GM19395 (cell line): ENCODE data around the gene ENPP7.
A peak's percentile ranks its signal among the peaks of the same experiment; 100 is the strongest.

Experiments
- ATAC-seq: cut with Tn5 transposase; IDR thresholded peaks from one replicate; pipeline ENCODE4 v1.9.1; 2021; ENCODE audit warnings: mild to moderate bottlenecking, moderate library complexity; ENCODE audit not compliant: unreplicated experiment

The ENPP7 gene

GRCh38 chr17:79702550-79703236, 28.1 kb upstream of the ENPP7 start:
- no peak for ATAC-seq

GRCh38 chr17:79704691-79705090, 26.1 kb upstream of the ENPP7 start:
- ATAC-seq: no peak

- ATAC-seq: no peak
These were observed 25.1 kb upstream of the ENPP7 start for GRCh38 chr17:79705674-79706073.

GRCh38 chr17:79706931-79707850, 23.6 kb upstream of the ENPP7 start:
- no peak for ATAC-seq

DNA sequence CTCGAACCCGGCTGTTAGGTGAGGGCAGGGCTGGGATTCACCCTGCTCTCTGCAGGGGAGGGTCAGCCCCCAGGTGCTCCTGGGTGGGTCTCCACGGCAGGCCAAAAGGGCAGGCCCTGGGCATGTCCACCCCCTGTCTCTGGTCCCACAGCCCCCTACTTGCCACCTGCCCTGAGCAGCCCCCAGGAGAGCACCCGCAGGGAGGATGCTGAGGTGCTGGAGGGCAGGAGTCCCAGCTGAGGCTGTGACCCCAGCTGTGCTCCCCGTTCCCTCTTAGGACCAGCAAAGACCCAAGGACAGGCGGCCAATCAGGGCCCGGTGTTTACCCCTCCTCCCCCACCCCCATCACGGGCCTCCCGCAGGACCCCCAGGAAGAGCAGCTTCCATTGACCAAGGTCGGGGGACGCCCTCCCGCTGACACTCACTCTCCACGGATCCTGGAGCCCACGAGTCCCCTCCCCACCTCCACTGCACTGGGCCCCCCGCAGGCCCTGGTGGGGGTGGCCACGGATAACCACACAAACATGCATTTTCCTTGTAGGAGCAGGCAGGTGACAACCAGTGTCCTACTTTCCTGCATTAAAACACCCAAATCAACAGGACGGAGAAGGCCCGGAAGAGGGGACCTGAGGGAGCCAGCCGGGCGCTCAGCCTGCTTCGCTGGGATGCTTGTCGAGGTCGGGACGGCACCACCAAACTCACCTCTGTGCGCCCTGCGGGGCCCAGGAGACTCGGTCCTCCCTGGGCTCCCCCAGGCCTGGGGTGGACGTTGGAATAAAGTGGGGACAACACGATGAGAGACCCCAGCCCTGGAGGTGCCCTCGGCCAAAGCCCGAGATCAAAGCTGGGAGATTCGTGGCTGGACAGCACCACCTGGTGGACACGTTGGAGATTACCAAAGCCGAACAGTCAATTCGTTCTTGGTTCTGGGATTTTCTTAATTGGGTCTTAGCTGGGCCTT, 22.5 kb upstream of the ENPP7 start:
- ATAC-seq: no peak

DNA sequence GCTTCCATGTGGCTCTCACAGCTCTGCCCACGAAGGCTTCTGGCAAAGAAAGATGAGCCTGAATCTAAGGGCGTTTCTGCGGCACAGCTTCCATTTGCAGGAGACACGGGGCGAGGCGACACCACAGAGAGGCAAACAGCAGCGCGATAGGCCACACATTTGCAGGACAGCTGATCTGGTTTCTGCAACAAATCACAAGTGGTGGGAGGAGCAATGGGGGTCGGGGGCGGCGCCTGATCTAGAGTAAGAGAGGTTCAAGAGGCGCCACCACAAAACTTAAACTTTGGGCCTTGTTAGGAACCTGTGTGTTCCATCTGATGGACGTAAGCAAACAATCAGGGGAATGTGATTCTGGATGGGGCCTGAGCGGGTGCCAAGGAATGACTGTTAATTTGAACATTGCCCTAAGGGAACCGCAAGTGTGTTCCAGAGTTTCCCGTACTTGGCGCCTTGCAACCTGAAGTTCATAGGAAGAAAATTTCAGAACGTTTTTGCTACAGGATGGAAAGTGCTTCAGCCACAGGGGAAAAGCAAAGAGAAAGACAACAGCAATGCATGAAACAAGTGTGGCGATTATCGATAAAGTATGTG, 18.9 kb upstream of the ENPP7 start:
- ATAC-seq: no peak

GRCh38 chr17:79713391-79713790, 17.4 kb upstream of the ENPP7 start:
- no peak for ATAC-seq

- ATAC-seq: no peak
These were observed 16.3 kb upstream of the ENPP7 start for GRCh38 chr17:79714176-79715097.

DNA sequence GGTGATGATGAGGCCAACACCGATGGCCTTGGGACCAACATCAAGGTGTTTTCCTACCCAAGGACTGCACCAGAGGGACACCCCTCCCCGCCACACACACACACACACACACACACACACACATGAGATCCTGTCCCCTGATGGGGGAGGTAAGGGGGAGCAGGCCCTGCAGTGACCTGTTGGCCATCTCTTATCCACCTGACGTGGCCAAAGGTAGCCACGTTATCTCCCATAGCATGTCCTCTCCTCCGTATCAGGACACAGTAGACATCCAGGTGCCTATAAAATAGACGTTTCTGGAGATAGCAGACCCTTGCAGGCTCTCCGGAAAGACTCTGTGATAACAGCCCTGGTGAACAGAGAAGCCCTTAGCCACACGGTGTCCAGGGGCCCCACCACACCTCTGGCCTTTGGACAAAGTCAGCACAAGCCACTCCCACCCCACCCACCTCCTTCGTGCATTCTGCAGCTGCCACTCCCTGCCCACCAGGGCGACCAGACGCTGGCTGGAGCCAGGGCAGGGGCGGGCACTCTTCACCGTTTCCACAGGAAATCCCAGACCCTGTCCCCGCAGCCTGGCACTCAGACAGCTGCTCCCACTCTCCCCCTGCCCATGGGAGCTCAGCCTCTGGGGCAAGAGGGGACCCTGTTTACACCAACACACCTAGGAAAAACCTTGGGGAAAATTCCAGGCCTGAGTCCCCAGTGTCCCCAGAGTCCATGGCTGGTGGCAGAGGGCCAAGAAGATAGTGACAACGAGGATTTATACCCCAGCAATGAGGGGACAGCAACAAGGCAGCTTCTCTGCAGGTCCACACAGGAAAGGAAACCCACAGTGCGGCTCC, 15.4 kb upstream of the ENPP7 start:
- no peak for ATAC-seq

GRCh38 chr17:79715943-79716797, 14.6 kb upstream of the ENPP7 start:
- ATAC-seq: no peak

GRCh38 chr17:79720705-79721292, 9.9 kb upstream of the ENPP7 start:
- ATAC-seq: no peak

DNA sequence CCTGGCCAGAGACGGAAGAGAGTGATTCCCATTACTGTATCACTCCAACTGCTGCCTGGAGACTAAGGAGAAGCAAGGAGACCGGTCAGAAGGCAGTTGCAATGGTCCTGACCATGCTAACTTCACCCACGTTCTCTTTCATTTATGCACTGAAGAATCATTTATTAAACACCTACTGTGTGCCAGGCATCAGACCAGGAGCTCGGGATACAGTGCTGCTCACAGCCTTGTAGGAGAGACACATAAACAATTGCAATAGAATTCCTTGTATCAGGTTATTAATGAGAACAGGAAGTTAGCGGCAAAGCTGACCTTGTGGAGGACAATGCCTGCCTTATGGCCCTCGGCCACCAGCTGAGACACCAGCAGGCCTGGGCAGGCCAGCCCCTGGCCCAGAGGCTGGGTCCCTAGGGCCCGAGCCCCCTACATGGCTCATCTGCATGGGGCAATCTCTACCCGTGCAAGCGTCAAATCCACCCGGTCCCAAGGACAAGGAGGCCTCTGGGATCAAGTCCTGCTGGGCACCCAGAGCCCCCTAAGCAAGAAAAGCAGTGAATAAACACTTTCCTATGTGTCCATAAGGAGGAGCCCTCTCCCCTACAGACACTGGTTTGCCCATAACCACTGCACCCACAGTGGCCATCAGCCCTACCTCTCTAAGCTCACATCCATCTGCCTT, 8.6 kb upstream of the ENPP7 start:
- no peak for ATAC-seq

GRCh38 chr17:79722787-79723186, 8.0 kb upstream of the ENPP7 start:
- no peak for ATAC-seq

DNA sequence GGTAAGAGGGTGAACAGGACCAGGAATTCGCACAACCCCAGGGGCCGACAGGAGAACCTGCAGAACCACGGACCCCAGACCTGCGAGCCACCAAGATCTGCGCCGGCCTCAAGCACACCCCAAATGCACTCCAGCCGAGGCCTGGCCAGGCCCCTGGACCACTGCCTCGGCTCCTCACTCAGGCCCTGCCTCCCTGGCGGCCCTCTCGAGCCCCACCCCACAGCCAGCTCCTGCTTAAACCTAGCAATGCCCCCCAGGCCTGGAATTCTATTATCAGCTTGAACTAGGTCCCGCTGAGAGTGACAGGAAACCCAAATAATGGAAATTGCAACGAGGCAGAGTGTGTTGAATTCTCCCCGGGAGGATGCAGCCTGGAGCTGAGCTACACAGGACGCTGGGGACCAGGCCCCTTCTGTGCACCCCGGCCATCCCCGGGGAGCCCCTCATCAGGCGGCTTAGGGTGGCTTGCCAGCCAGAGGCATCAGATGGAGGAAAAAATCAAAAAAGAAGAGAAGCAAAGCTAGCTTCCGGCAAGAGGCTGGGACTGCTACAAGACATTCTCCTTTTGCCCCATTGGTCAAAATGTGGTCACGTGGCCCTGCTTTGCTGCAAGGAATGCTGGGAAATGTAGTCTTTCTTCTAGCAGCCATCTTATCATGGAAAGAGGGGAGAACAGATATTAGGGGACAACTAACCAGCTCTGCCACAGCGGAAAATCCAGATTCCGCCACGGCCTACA, 2.4 kb upstream of the ENPP7 start:
- ATAC-seq: peak; percentile 73

- no peak for ATAC-seq
These were observed 1.8 kb upstream of the ENPP7 start for GRCh38 chr17:79728908-79729471.

GRCh38 chr17:79729761-79730160, 982 bp upstream of the ENPP7 start:
- no peak for ATAC-seq
